Measurements from ENCODE around the gene CCDC13. TPM values are rescaled to one million over a fixed set of nuclear protein-coding genes. Genes with fewer than 3 reads are reported as not detected.

Gene CCDC13
- total RNA-seq, 1 donor from 2014 or later: 0.40 TPM

GRCh38 chr3:42764561-42765295 lies 8.3 kb downstream of the CCDC13 start:
- Mint-ChIP-seq H3K27ac (ENCODE audit: unreplicated experiment) (no peak overlapping the region), H3K4me3 (ENCODE audit: unreplicated experiment) (no peak overlapping the region), H3K27me3 (ENCODE audit: low read depth) (peaks cover 3% of the 10 kb centered on the region), H3K4me1 (ENCODE audit: low read depth) (no peaks in the 10 kb centered on the region), H3K36me3 (ENCODE audit: low read depth) (no peaks in the 10 kb centered on the region), H3K9me3 (ENCODE audit: low read depth) (no peaks in the 10 kb centered on the region)
- DNase-seq (ENCODE audit: low spot score): no peak
- TF ChIP-seq, protein P1, sequence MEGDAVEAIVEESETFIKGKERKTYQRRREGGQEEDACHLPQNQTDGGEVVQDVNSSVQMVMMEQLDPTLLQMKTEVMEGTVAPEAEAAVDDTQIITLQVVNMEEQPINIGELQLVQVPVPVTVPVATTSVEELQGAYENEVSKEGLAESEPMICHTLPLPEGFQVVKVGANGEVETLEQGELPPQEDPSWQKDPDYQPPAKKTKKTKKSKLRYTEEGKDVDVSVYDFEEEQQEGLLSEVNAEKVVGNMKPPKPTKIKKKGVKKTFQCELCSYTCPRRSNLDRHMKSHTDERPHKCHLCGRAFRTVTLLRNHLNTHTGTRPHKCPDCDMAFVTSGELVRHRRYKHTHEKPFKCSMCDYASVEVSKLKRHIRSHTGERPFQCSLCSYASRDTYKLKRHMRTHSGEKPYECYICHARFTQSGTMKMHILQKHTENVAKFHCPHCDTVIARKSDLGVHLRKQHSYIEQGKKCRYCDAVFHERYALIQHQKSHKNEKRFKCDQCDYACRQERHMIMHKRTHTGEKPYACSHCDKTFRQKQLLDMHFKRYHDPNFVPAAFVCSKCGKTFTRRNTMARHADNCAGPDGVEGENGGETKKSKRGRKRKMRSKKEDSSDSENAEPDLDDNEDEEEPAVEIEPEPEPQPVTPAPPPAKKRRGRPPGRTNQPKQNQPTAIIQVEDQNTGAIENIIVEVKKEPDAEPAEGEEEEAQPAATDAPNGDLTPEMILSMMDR (IDR thresholded peaks at IDR 0.05): no peak

- peaks cover 3% of the 10 kb centered on the region for H3K27me3 Mint-ChIP-seq (ENCODE audit: low read depth)
- H3K36me3 Mint-ChIP-seq (ENCODE audit: low read depth): no peaks in the 10 kb centered on the region
- no peak overlapping the region for H3K4me3 Mint-ChIP-seq (ENCODE audit: unreplicated experiment)
- H3K27ac Mint-ChIP-seq (ENCODE audit: unreplicated experiment): no peak overlapping the region
- no peak for DNase-seq (ENCODE audit: low spot score)
- no peaks in the 10 kb centered on the region for H3K9me3 Mint-ChIP-seq (ENCODE audit: low read depth)
- H3K4me1 Mint-ChIP-seq (ENCODE audit: low read depth): no peaks in the 10 kb centered on the region
- TF ChIP-seq, protein P1 (IDR thresholded peaks at IDR 0.05): no peak
These were observed 8.9 kb downstream of the CCDC13 start for GRCh38 chr3:42764115-42764514.

GRCh38 chr3:42763021-42763420 lies 10.0 kb downstream of the CCDC13 start:
- no peaks in the 10 kb centered on the region for H3K9me3 Mint-ChIP-seq (ENCODE audit: low read depth)
- DNase-seq (ENCODE audit: low spot score): no peak
- no peaks in the 10 kb centered on the region for H3K36me3 Mint-ChIP-seq (ENCODE audit: low read depth)
- TF ChIP-seq, protein P1 (IDR thresholded peaks at IDR 0.05): no peak
- no peak overlapping the region for H3K27ac Mint-ChIP-seq (ENCODE audit: unreplicated experiment)
- no peaks in the 10 kb centered on the region for H3K4me1 Mint-ChIP-seq (ENCODE audit: low read depth)
- no peak overlapping the region for H3K4me3 Mint-ChIP-seq (ENCODE audit: unreplicated experiment)
- peaks cover 10% of the 10 kb centered on the region for H3K27me3 Mint-ChIP-seq (ENCODE audit: low read depth)

DNA sequence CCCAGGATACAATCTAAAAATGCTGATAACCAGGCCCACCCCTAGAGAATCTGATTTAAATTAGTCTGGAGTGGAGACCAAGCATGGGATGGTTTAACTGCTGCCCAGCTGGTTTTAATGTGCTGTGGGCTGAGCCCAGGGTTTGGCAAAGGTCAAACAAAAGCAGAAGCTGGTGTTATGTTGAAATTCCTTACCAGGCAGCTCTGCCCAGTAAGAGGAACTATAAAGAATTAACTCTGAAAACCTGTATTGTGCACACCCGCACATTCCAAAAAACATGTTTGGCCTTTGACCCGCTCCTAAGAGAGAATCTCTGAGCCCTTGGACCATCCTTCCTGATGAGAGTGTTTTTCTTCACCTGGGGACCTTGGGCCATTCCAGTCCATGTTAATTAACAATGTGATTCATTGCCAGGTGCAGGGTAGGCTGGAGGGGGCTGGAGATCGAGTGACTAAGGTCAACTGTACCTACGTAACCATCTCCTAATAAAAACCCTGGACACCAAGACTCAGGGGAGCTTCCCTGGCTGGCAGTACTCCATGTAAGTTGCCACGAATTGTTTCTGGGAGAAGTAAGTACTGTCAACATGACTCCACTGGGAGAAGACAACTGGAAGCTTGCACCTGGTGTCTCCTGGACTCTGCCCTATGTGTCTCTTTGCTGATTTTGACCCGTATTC lies 10.9 kb downstream of the CCDC13 start:
- H3K4me1 Mint-ChIP-seq (ENCODE audit: low read depth): no peaks in the 10 kb centered on the region
- TF ChIP-seq, protein P1 (IDR thresholded peaks at IDR 0.05): no peak
- H3K4me3 Mint-ChIP-seq (ENCODE audit: unreplicated experiment): no peak overlapping the region
- H3K27ac Mint-ChIP-seq (ENCODE audit: unreplicated experiment): no peak overlapping the region
- DNase-seq (ENCODE audit: low spot score): no peak
- H3K9me3 Mint-ChIP-seq (ENCODE audit: low read depth): no peaks in the 10 kb centered on the region
- H3K36me3 Mint-ChIP-seq (ENCODE audit: low read depth): no peaks in the 10 kb centered on the region
- peaks cover 12% of the 10 kb centered on the region for H3K27me3 Mint-ChIP-seq (ENCODE audit: low read depth)

- TF ChIP-seq, protein P1 (IDR thresholded peaks at IDR 0.05): no peak
- Mint-ChIP-seq H3K9me3 (ENCODE audit: low read depth) (no peaks in the 10 kb centered on the region), H3K27ac (ENCODE audit: unreplicated experiment) (no peak overlapping the region), H3K4me1 (ENCODE audit: low read depth) (no peaks in the 10 kb centered on the region), H3K27me3 (ENCODE audit: low read depth) (peaks cover 10% of the 10 kb centered on the region), H3K4me3 (ENCODE audit: unreplicated experiment) (no peak overlapping the region), H3K36me3 (ENCODE audit: low read depth) (peaks cover 2% of the 10 kb centered on the region)
- no peak for DNase-seq (ENCODE audit: low spot score)
These were observed 14.9 kb downstream of the CCDC13 start for GRCh38 chr3:42758126-42758525.
